Activated naive CD4-positive, alpha-beta T cell treated with anti-CD3 and anti-CD28 coated beads, Interleukin-2, amount 50 U/mL, for 72 hours (primary cell): ENCODE results near the gene MED25. TPM values are rescaled to one million over a fixed set of nuclear protein-coding genes. Genes with fewer than 3 reads are reported as not detected.

Experiments
- ATAC-seq, 2 donors: fragments of 150-1000 bp; cut with Tn5 transposase; 2 replicates each; pipeline ENCODE4 v1.10.0; 2021; ENCODE audit warnings: mild to moderate bottlenecking in 2 of 2, moderate library complexity in 2 of 2
- DNase-seq, 2 donors: peaks; one replicate each; pipeline ENCODE4 v3.0.0; 2021 to 2022; ENCODE audit warnings: low spot score in 2 of 2
- H3K27ac Mint-ChIP-seq, 2 donors: one replicate each; pipeline ENCODE4 v1.8.0; 2022; ENCODE audit warnings: mild to moderate bottlenecking in 2 of 2, mixed read lengths in 2 of 2
- H3K36me3 Mint-ChIP-seq, 2 donors: one replicate each; pipeline ENCODE4 v1.8.0; 2022; ENCODE audit warnings: mixed read lengths in 2 of 2
- H3K9me3 Mint-ChIP-seq, 2 donors: one replicate each; pipeline ENCODE4 v1.8.0; 2022; ENCODE audit warnings: mixed read lengths in 2 of 2
- total RNA-seq, 2 donors: library from RNA; stranded (reverse); gene quantifications; one replicate each; pipeline ENCODE4 v1.2.3, GENCODE V29; 2022

The MED25 gene
- total RNA-seq, 2 donors from 2014 or later: 58.4 to 68.2 TPM

GRCh38 chr19:49845414-49845813 lies 27.3 kb downstream of the MED25 start:
- Mint-ChIP-seq H3K27ac (peak overlapping the region in 1 of 2 donors; percentile 65), H3K9me3 (peaks cover 6 to 12% of the 10 kb centered on the region in 2 donors), H3K36me3 (peaks cover 5 to 19% of the 10 kb centered on the region in 2 donors)
- ATAC-seq (no peak), DNase-seq (no peak)

- no peak for DNase-seq
- H3K27ac Mint-ChIP-seq: no peak overlapping the region
- peaks cover 6 to 12% of the 10 kb centered on the region in 2 donors for H3K9me3 Mint-ChIP-seq
- ATAC-seq: no peak
- H3K36me3 Mint-ChIP-seq: peaks cover 5 to 16% of the 10 kb centered on the region in 2 donors
Measured at GRCh38 chr19:49846408-49846807, 28.3 kb downstream of the MED25 start.

GRCh38 chr19:49847731-49848696 lies 29.9 kb downstream of the MED25 start:
- peaks cover 16% of the 10 kb centered on the region in 2 donors for H3K36me3 Mint-ChIP-seq
- H3K9me3 Mint-ChIP-seq: peaks cover 6 to 12% of the 10 kb centered on the region in 2 donors
- DNase-seq (no peak), ATAC-seq (peak in 1 of 2 donors; percentile 10)
- no peak overlapping the region for H3K27ac Mint-ChIP-seq

GRCh38 chr19:49848938-49849337 lies 30.8 kb downstream of the MED25 start:
- Mint-ChIP-seq H3K27ac (peak overlapping the region in 1 of 2 donors; percentile 70), H3K36me3 (peaks cover 16% of the 10 kb centered on the region in 2 donors), H3K9me3 (peaks cover 6 to 12% of the 10 kb centered on the region in 2 donors)
- ATAC-seq (peak in 1 of 2 donors; percentile 3), DNase-seq (no peak)

GRCh38 chr19:49849433-49850220 lies 31.5 kb downstream of the MED25 start:
- Mint-ChIP-seq H3K9me3 (peaks cover 6 to 12% of the 10 kb centered on the region in 2 donors), H3K27ac (peak overlapping the region; percentile 93 to 97), H3K36me3 (peaks cover 16% of the 10 kb centered on the region in 2 donors)
- no peak for ATAC-seq
- DNase-seq: no peak

GRCh38 chr19:49850221-49850486 lies 32.1 kb downstream of the MED25 start:
- H3K27ac Mint-ChIP-seq: peak overlapping the region; percentile 93 to 97
- peaks cover 16% of the 10 kb centered on the region in 2 donors for H3K36me3 Mint-ChIP-seq
- H3K9me3 Mint-ChIP-seq: peaks cover 6 to 12% of the 10 kb centered on the region in 2 donors
- DNase-seq: no peak
- no peak for ATAC-seq

GRCh38 chr19:49850487-49851342 lies 32.6 kb downstream of the MED25 start, which contains the start of gene PTOV1:
Gene PTOV1 (plus strand): TSS chr19:49851159.
- peak; percentile 90 to 91 for ATAC-seq
- H3K27ac Mint-ChIP-seq: peak within 1 kb of the TSS; percentile 93 to 97
- H3K36me3 Mint-ChIP-seq: peaks cover 16% of the 10 kb centered on the region in 2 donors
- DNase-seq: peak; percentile 90 to 96
- peaks cover 6 to 12% of the 10 kb centered on the region in 2 donors for H3K9me3 Mint-ChIP-seq

GRCh38 chr19:49851456-49852259 lies 33.6 kb downstream of the MED25 start:
- H3K27ac Mint-ChIP-seq: peak overlapping the region; percentile 23 to 91
- H3K36me3 Mint-ChIP-seq: peaks cover 16% of the 10 kb centered on the region in 2 donors
- ATAC-seq (peak in 1 of 2 donors; percentile 1), DNase-seq (no peak)
- H3K9me3 Mint-ChIP-seq: peaks cover 6 to 12% of the 10 kb centered on the region in 2 donors

GRCh38 chr19:49852631-49853126 lies 34.6 kb downstream of the MED25 start:
- no peak for DNase-seq
- H3K9me3 Mint-ChIP-seq: peaks cover 6 to 12% of the 10 kb centered on the region in 2 donors
- H3K36me3 Mint-ChIP-seq: peaks cover 16% of the 10 kb centered on the region in 2 donors
- ATAC-seq: no peak
- peak overlapping the region; percentile 23 to 72 for H3K27ac Mint-ChIP-seq

GRCh38 chr19:49853852-49854377 lies 35.8 kb downstream of the MED25 start:
- H3K36me3 Mint-ChIP-seq: peaks cover 11 to 16% of the 10 kb centered on the region in 2 donors
- H3K27ac Mint-ChIP-seq: no peak overlapping the region

GRCh38 chr19:49854378-49855263 lies 36.5 kb downstream of the MED25 start:
- Mint-ChIP-seq H3K36me3 (peaks cover 6 to 16% of the 10 kb centered on the region in 2 donors), H3K9me3 (peaks cover 6% of the 10 kb centered on the region in 2 donors), H3K27ac (peak overlapping the region in 1 of 2 donors; percentile 77)
- ATAC-seq (no peak), DNase-seq (no peak)

More at GRCh38 chr19:49853852-49854377, 35.8 kb downstream of the MED25 start:
- no peak for DNase-seq
- peaks cover 6 to 10% of the 10 kb centered on the region in 2 donors for H3K9me3 Mint-ChIP-seq
- no peak for ATAC-seq

GRCh38 chr19:49855277-49855675 lies 37.2 kb downstream of the MED25 start:
- peaks cover under 1 to 12% of the 10 kb centered on the region in 2 donors for H3K36me3 Mint-ChIP-seq
- DNase-seq (no peak), ATAC-seq (no peak)
- H3K27ac Mint-ChIP-seq: peak overlapping the region; percentile 77 to 89
- no peaks in the 10 kb centered on the region for H3K9me3 Mint-ChIP-seq

GRCh38 chr19:49855676-49856573 lies 37.8 kb downstream of the MED25 start:
- ATAC-seq (peak in 1 of 2 donors; percentile 4), DNase-seq (no peak)
- peak overlapping the region; percentile 77 to 89 for H3K27ac Mint-ChIP-seq
- H3K9me3 Mint-ChIP-seq: no peaks in the 10 kb centered on the region
- H3K36me3 Mint-ChIP-seq: peaks cover 0 to 10% of the 10 kb centered on the region in 2 donors
